ENCODE data around the gene CCDC179.

- TF ChIP-seq POLR2AphosphoS5 (IDR thresholded peaks at IDR 0.05) (no peak), POLR2A (IDR thresholded peaks at IDR 0.05) (no peak)
- TF ChIP-seq, protein P1, sequence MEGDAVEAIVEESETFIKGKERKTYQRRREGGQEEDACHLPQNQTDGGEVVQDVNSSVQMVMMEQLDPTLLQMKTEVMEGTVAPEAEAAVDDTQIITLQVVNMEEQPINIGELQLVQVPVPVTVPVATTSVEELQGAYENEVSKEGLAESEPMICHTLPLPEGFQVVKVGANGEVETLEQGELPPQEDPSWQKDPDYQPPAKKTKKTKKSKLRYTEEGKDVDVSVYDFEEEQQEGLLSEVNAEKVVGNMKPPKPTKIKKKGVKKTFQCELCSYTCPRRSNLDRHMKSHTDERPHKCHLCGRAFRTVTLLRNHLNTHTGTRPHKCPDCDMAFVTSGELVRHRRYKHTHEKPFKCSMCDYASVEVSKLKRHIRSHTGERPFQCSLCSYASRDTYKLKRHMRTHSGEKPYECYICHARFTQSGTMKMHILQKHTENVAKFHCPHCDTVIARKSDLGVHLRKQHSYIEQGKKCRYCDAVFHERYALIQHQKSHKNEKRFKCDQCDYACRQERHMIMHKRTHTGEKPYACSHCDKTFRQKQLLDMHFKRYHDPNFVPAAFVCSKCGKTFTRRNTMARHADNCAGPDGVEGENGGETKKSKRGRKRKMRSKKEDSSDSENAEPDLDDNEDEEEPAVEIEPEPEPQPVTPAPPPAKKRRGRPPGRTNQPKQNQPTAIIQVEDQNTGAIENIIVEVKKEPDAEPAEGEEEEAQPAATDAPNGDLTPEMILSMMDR (IDR thresholded peaks at IDR 0.05), result no peak
These were observed 31.9 kb downstream of the CCDC179 start for GRCh38 chr11:22828373-22828772.

All from breast epithelium (tissue), 3 donors.